Psoas muscle (tissue), 8 donors: ENCODE results near the gene SNCB. TPM values are rescaled to one million over a fixed set of nuclear protein-coding genes. Genes with fewer than 3 reads are reported as not detected.

ENCODE experiments used
- ATAC-seq, 4 donors: fragments of 200-7000 bp; cut with Tn5 transposase; one replicate each; pipeline ENCODE4 v1.9.1; 2020; ENCODE audit warnings: moderate library complexity in 3 of 4, mild to moderate bottlenecking in 2 of 4
- DNase-seq, 2 donors: peaks; one replicate each; pipeline ENCODE4 v3.0.0-alpha.2; 2020
- H3K27ac ChIP-seq: fragments of 200-600 bp; one replicate; pipeline ENCODE4 v1.8.0; 2022
- H3K27me3 ChIP-seq, 3 donors: fragments of 200-600 bp in 1 of 3; one replicate each; pipeline versions ENCODE4 v1.6.1 to v1.8.0; 2013 to 2022; ENCODE audit warnings: low read length in 2 of 3, mild to moderate bottlenecking in 2 of 3, moderate library complexity in 1 of 3; ENCODE audit not compliant: insufficient read depth in 3 of 3
- H3K36me3 ChIP-seq, 2 donors: fragments of 200-600 bp in 1 of 2; one replicate each; pipeline versions ENCODE4 v1.6.1 to v1.8.0; 2013 to 2022; ENCODE audit warnings: low read depth in 1 of 2, mild to moderate bottlenecking in 1 of 2, moderate library complexity in 1 of 2; ENCODE audit not compliant: insufficient read depth in 1 of 2
- H3K4me1 ChIP-seq: fragments of 200-600 bp; one replicate; pipeline ENCODE4 v1.8.0; 2022
- H3K4me3 ChIP-seq: fragments of 200-600 bp; one replicate; pipeline ENCODE4 v1.8.0; 2022; ENCODE audit warnings: mild to moderate bottlenecking
- H3K9me3 ChIP-seq: fragments of 200-600 bp; one replicate; pipeline ENCODE4 v1.8.0; 2022
- CTCF ChIP-seq: fragments of 200-600 bp; IDR thresholded peaks from one replicate; pipeline ENCODE4 v1.8.0; 2022; ENCODE audit warnings: antibody characterized with exemption
- WGBS, 3 donors: extraction: QIAGEN DNeasy Blood & Tissue Kit; methylation state at CpG; one replicate each; pipeline versions ENCODE4 v1.1.6 to v1.1.7; 2013; 5-methylcytosine and 5-hydroxymethylcytosine counted together
- intact Hi-C, 2 donors: fragments of 100-400 bp; cut with DNase I; formaldehyde crosslinking; loops; one replicate each; pipeline versions ENCODE4 v1.11.0 to v1.14.2; 2022
- polyA plus RNA-seq, 3 donors: library from polyadenylated mRNA; stranded (reverse); fragments of 200-250 nt; gene quantifications; one replicate each; pipeline ENCODE4 v1.2.3, GENCODE V29; 2013
- total RNA-seq, 4 donors: library from RNA; stranded (reverse); fragmentation: NEBNext Ultra II Directional in 2 of 4; extraction: Animal tissue kit (Norgen Biotek cat#: 25700) in 2 of 4; gene quantifications; one replicate each; pipeline versions ENCODE4 v1.2.1 to v1.2.4, GENCODE V29; 2021 to 2023
- donor health status: healthy with polysubstance abuse.
- donor health status: DM: no; HTN: no; CAD: no; lungs with moderate emphysema.
- donor health status: Bipolar disorder and iron deficiency.
- donor health status: healthy.
- donor health status: DM: yes; HTN: yes; CAD: no.
- donor health status: DM: no; HTN: no; CAD: no.
- donor health status: DM: no; HTN: no; CAD: no.
- donor health status: DM: yes; HTN: yes; CAD: no.

The SNCB gene
- total and polyA plus RNA-seq, 7 donors = 0.32 to 1.2 (median 0.42) TPM

- no peaks in the 10 kb centered on the region for H3K4me1 ChIP-seq
- WGBS, 3 donors = 8 to 16% (median 16%) methylated on average over 52 to 98 of the region's 98 CpGs
- no peaks in the 10 kb centered on the region for H3K36me3 ChIP-seq
- ATAC-seq (peak; percentile 69 to 88 (median 78)), DNase-seq (peak in 1 of 2 donors; percentile 40)
- H3K4me3 ChIP-seq = peak overlapping the region; percentile 49
- H3K27ac ChIP-seq = no peak overlapping the region
- peaks cover 0 to 10% (median 5%) of the 10 kb centered on the region in 3 donors for H3K27me3 ChIP-seq
- intact Hi-C loops = no loop called here
- H3K9me3 ChIP-seq = no peaks in the 10 kb centered on the region
- peak; percentile 29 for TF ChIP-seq CTCF
Observed at GRCh38 chr5:176596689-176597416, 33.5 kb downstream of the SNCB start.

GRCh38 chr5:176596069-176596644 lies 34.2 kb downstream of the SNCB start:
- ATAC-seq = no peak
- Histone ChIP-seq H3K27ac (no peak overlapping the region), H3K27me3 (peaks cover 0 to 10% (median 5%) of the 10 kb centered on the region in 3 donors), H3K4me1 (no peaks in the 10 kb centered on the region), H3K4me3 (no peak overlapping the region), H3K36me3 (no peaks in the 10 kb centered on the region), H3K9me3 (no peaks in the 10 kb centered on the region)
- no peak for TF ChIP-seq CTCF
- no peak for DNase-seq
- 84 to 87% (median 85%) methylated on average over 22 to 23 of the region's 23 CpGs for WGBS, 3 donors
- intact Hi-C loops = no loop called here

- WGBS, 3 donors = 75 to 82% (median 77%) methylated on average over 11 of the region's 11 CpGs
- intact Hi-C loops = no loop called here
- no peak for TF ChIP-seq CTCF
- no peaks in the 10 kb centered on the region for H3K36me3 ChIP-seq
- no peak overlapping the region for H3K4me3 ChIP-seq
- no peak overlapping the region for H3K27ac ChIP-seq
- no peaks in the 10 kb centered on the region for H3K4me1 ChIP-seq
- no peak for ATAC-seq
- H3K27me3 ChIP-seq = peaks cover 0 to 10% (median 5%) of the 10 kb centered on the region in 3 donors
- no peak for DNase-seq
- no peaks in the 10 kb centered on the region for H3K9me3 ChIP-seq
Observed at GRCh38 chr5:176595386-176595943, 34.9 kb downstream of the SNCB start.

- DNase-seq (no peak), ATAC-seq (no peak)
- Histone ChIP-seq H3K27me3 (peaks cover 0 to 10% (median 5%) of the 10 kb centered on the region in 3 donors), H3K9me3 (no peaks in the 10 kb centered on the region), H3K4me1 (no peaks in the 10 kb centered on the region), H3K36me3 (no peaks in the 10 kb centered on the region), H3K4me3 (no peak overlapping the region), H3K27ac (no peak overlapping the region)
- WGBS, 3 donors = 86 to 88% (median 87%) methylated on average over 8 of the region's 8 CpGs
- intact Hi-C loops = no loop called here
- TF ChIP-seq CTCF = no peak
Observed at GRCh38 chr5:176594554-176594953, 35.8 kb downstream of the SNCB start.
